Loucy (cell line): ENCODE data around the gene RAET1E.

ENCODE experiments used
- H2AFZ ChIP-seq: fragments of 200-600 bp; sonication (generic); 2 replicates; pipeline ENCODE4 v1.6.0; 2016; ENCODE audit warnings: antibody characterized with exemption, mild to moderate bottlenecking, low read length, moderate library complexity
- H3F3A ChIP-seq: fragments of 200-600 bp; 2 replicates; pipeline ENCODE4 v1.6.0; 2016; ENCODE audit warnings: antibody characterized with exemption, low read depth, mild to moderate bottlenecking
- H3K27me3 ChIP-seq: fragments of 200-600 bp; sonication (generic); 2 replicates; pipeline ENCODE4 v1.6.1; 2014; ENCODE audit warnings: low read length, mild to moderate bottlenecking; ENCODE audit not compliant: insufficient read depth, poor library complexity, severe bottlenecking
- H3K36me3 ChIP-seq: fragments of 200-600 bp; sonication (generic); 2 replicates; pipeline ENCODE4 v1.6.1; 2016; ENCODE audit warnings: low read length; ENCODE audit not compliant: insufficient read depth
- H3K4me1 ChIP-seq: fragments of 200-600 bp; sonication (generic); 2 replicates; pipeline ENCODE4 v1.5.1; 2014; ENCODE audit warnings: low read length, mild to moderate bottlenecking; ENCODE audit not compliant: insufficient read depth, poor library complexity, severe bottlenecking
- H3K4me2 ChIP-seq: fragments of 200-600 bp; sonication (generic); 2 replicates; pipeline ENCODE4 v1.6.0; 2014; ENCODE audit warnings: antibody characterized with exemption, low read length, low read depth, mild to moderate bottlenecking; ENCODE audit not compliant: poor library complexity, severe bottlenecking
- H3K4me3 ChIP-seq: fragments of 200-600 bp; sonication (generic); 2 replicates; pipeline ENCODE4 v1.5.1; 2014; ENCODE audit warnings: low read length, mild to moderate bottlenecking, mixed read lengths; ENCODE audit not compliant: poor library complexity, severe bottlenecking
- H3K79me2 ChIP-seq: fragments of 200-600 bp; sonication (generic); 2 replicates; pipeline ENCODE4 v1.6.1; 2014; ENCODE audit warnings: low read length; ENCODE audit not compliant: insufficient read depth
- H3K9ac ChIP-seq: fragments of 200-600 bp; sonication (generic); 2 replicates; pipeline ENCODE4 v1.6.0; 2014; ENCODE audit warnings: mild to moderate bottlenecking, low read depth, low read length, moderate library complexity; ENCODE audit not compliant: poor library complexity, severe bottlenecking
- H3K9me2 ChIP-seq: fragments of 200-600 bp; sonication (generic); replicated peaks from 2 replicates; pipeline ENCODE4 v1.6.1; 2016; ENCODE audit warnings: low read depth, low read length, mixed read lengths
- H3K9me3 ChIP-seq: fragments of 200-600 bp; sonication (generic); 2 replicates; pipeline ENCODE4 v1.6.1; 2014; ENCODE audit warnings: mild to moderate bottlenecking, antibody characterized with exemption, low read length, low read depth; ENCODE audit not compliant: insufficient read depth
- H4K20me1 ChIP-seq: fragments of 200-600 bp; sonication (generic); 2 replicates; pipeline ENCODE4 v1.6.0; 2014; ENCODE audit warnings: antibody characterized with exemption, low read length, mild to moderate bottlenecking; ENCODE audit not compliant: insufficient read depth, poor library complexity, severe bottlenecking
- CTCF ChIP-seq: fragments of 200-600 bp; sonication (generic); conservative IDR thresholded peaks from 2 replicates; pipeline ENCODE4 v1.5.1; 2014; ENCODE audit warnings: mild to moderate bottlenecking, antibody characterized with exemption, low read length
- EZH2phosphoT487 ChIP-seq: fragments of 200-600 bp; IDR thresholded peaks from 2 replicates; pipeline ENCODE4 v1.6.1; 2018; ENCODE audit warnings: antibody characterized with exemption, mild to moderate bottlenecking, moderate library complexity, borderline replicate concordance

Gene RAET1E

GRCh38 chr6:149903938-149904611, 6.2 kb upstream of the RAET1E start:
- no peaks in the 10 kb centered on the region for H3F3A ChIP-seq
- no peaks in the 10 kb centered on the region for H3K36me3 ChIP-seq
- no peaks in the 10 kb centered on the region for H4K20me1 ChIP-seq
- TF ChIP-seq EZH2phosphoT487 = no peak
- no peak for TF ChIP-seq CTCF
- H3K9me2 ChIP-seq = no peaks in the 10 kb centered on the region
- H3K9ac ChIP-seq = no peak overlapping the region
- H3K27me3 ChIP-seq = no peaks in the 10 kb centered on the region
- no peak overlapping the region for H2AFZ ChIP-seq
- no peaks in the 10 kb centered on the region for H3K79me2 ChIP-seq
- no peak overlapping the region for H3K4me3 ChIP-seq
- H3K4me1 ChIP-seq = no peaks in the 10 kb centered on the region
- H3K9me3 ChIP-seq = peaks cover 9% of the 10 kb centered on the region; the same call in 1 of the 2 replicates
- no peak overlapping the region for H3K4me2 ChIP-seq

GRCh38 chr6:149901444-149902140, 3.7 kb upstream of the RAET1E start:
- Histone ChIP-seq H3F3A (no peaks in the 10 kb centered on the region), H3K4me2 (no peak overlapping the region), H3K4me3 (no peak overlapping the region), H3K9ac (no peak overlapping the region), H3K36me3 (no peaks in the 10 kb centered on the region), H4K20me1 (no peaks in the 10 kb centered on the region), H2AFZ (no peak overlapping the region), H3K79me2 (no peaks in the 10 kb centered on the region), H3K4me1 (peaks cover 3% of the 10 kb centered on the region), H3K27me3 (no peaks in the 10 kb centered on the region), H3K9me2 (no peaks in the 10 kb centered on the region), H3K9me3 (no peaks in the 10 kb centered on the region)
- TF ChIP-seq CTCF = no peak
- TF ChIP-seq EZH2phosphoT487 = no peak

GRCh38 chr6:149900620-149901443, 2.9 kb upstream of the RAET1E start:
- Histone ChIP-seq H3K4me3 (no peak overlapping the region), H2AFZ (no peak overlapping the region), H3K36me3 (no peaks in the 10 kb centered on the region), H4K20me1 (no peaks in the 10 kb centered on the region), H3K79me2 (no peaks in the 10 kb centered on the region), H3K9me3 (no peaks in the 10 kb centered on the region), H3F3A (no peaks in the 10 kb centered on the region; the same call in 1 of the 2 replicates), H3K27me3 (no peaks in the 10 kb centered on the region), H3K4me2 (no peak overlapping the region), H3K9ac (no peak overlapping the region), H3K9me2 (no peaks in the 10 kb centered on the region), H3K4me1 (peaks cover 11% of the 10 kb centered on the region)
- TF ChIP-seq EZH2phosphoT487 (no peak), CTCF (no peak)
